ENCODE data around the gene SELE. TPM values are rescaled to one million over a fixed set of nuclear protein-coding genes. Genes with fewer than 3 reads are reported as not detected.

Gene SELE
- 17.9 TPM for total RNA-seq
- long read RNA-seq, transcript SELE-201 (14 exons, 3,857 nt): major isoform, 12 of 20 reads
- long read RNA-seq, partial matches to known transcripts: 6 of 20 reads
- long read RNA-seq, other reads (novel, unspliced or antisense): 2 of 20 reads

GRCh38 chr1:169733924-169734323 is at the start of gene SELE:
TSS of gene SELE (minus strand) at chr1:169734079. CDS start at chr1:169733612, 467 bp downstream.
- no peak for DNase-seq (ENCODE audit: low spot score)

GRCh38 chr1:169782596-169782995 is 48.7 kb upstream of the SELE start:
- no peak for DNase-seq (ENCODE audit: low spot score)

- DNase-seq (ENCODE audit: low spot score): no peak
These were observed 46.1 kb upstream of the SELE start for GRCh38 chr1:169779970-169780369.

- no peak for DNase-seq (ENCODE audit: low spot score)
These were observed 45.3 kb upstream of the SELE start for GRCh38 chr1:169779150-169779549.

- DNase-seq (ENCODE audit: low spot score): no peak
These were observed 42.6 kb upstream of the SELE start for GRCh38 chr1:169776440-169776839.

GRCh38 chr1:169768161-169768560 is 34.3 kb upstream of the SELE start:
- DNase-seq (ENCODE audit: low spot score): no peak

GRCh38 chr1:169765580-169766331 is 31.9 kb upstream of the SELE start:
- DNase-seq (ENCODE audit: low spot score): no peak

GRCh38 chr1:169764919-169765318 is 31.0 kb upstream of the SELE start:
- DNase-seq (ENCODE audit: low spot score): no peak

GRCh38 chr1:169762699-169763098 is 28.8 kb upstream of the SELE start:
- DNase-seq (ENCODE audit: low spot score): no peak

- no peak for DNase-seq (ENCODE audit: low spot score)
These were observed 25.2 kb upstream of the SELE start for GRCh38 chr1:169759038-169759437.

GRCh38 chr1:169753549-169753948 is 19.7 kb upstream of the SELE start:
- no peak for DNase-seq (ENCODE audit: low spot score)

GRCh38 chr1:169750041-169750440 is 16.2 kb upstream of the SELE start:
- no peak for DNase-seq (ENCODE audit: low spot score)

GRCh38 chr1:169746550-169746949 is 12.7 kb upstream of the SELE start:
- no peak for DNase-seq (ENCODE audit: low spot score)

GRCh38 chr1:169745015-169745861 is 11.4 kb upstream of the SELE start:
- no peak for DNase-seq (ENCODE audit: low spot score)

- no peak for DNase-seq (ENCODE audit: low spot score)
These were observed 8.0 kb upstream of the SELE start for GRCh38 chr1:169741666-169742394.

- no peak for DNase-seq (ENCODE audit: low spot score)
These were observed 6.1 kb upstream of the SELE start for GRCh38 chr1:169739980-169740379.

GRCh38 chr1:169731446-169731845 is 2.4 kb downstream of the SELE start:
- DNase-seq (ENCODE audit: low spot score): no peak

GRCh38 chr1:169729991-169730390 is 3.9 kb downstream of the SELE start:
- no peak for DNase-seq (ENCODE audit: low spot score)

GRCh38 chr1:169727307-169727706 is 6.6 kb downstream of the SELE start:
- no peak for DNase-seq (ENCODE audit: low spot score)

GRCh38 chr1:169726851-169727250 is 7.0 kb downstream of the SELE start:
- DNase-seq (ENCODE audit: low spot score): no peak

- DNase-seq (ENCODE audit: low spot score): no peak
These were observed 7.9 kb downstream of the SELE start for GRCh38 chr1:169725930-169726329.

- no peak for DNase-seq (ENCODE audit: low spot score)
These were observed 9.7 kb downstream of the SELE start for GRCh38 chr1:169724168-169724567.
